Neural progenitor cell (in vitro differentiated cells): ENCODE measurements around the gene IDUA. TPM values are rescaled to one million over a fixed set of nuclear protein-coding genes. Genes with fewer than 3 reads are reported as not detected.
"Not testable (repeated sequence)": the region's sequence is repeated elsewhere in the genome, so short reads cannot be mapped to it uniquely, and the experiment has no call there.

Experiments used
- DNase-seq: peaks from one replicate; pipeline ENCODE4 v3.0.0-alpha.2; 2016; ENCODE audit warnings: low spot score
- H2AFZ ChIP-seq: fragments of 200-600 bp; sonication (generic); replicated peaks from 2 replicates; pipeline ENCODE4 v1.6.1; 2016; ENCODE audit warnings: antibody characterized with exemption
- H3F3A ChIP-seq: fragments of 200-600 bp; sonication (generic); 2 replicates; pipeline ENCODE4 v1.6.1; 2016; ENCODE audit warnings: antibody characterized with exemption, low read depth
- H3K27ac ChIP-seq: fragments of 200-600 bp; sonication (generic); 2 replicates; pipeline ENCODE4 v1.5.1; 2016; ENCODE audit warnings: mild to moderate bottlenecking
- H3K27me3 ChIP-seq: fragments of 200-600 bp; sonication (generic); 2 replicates; pipeline ENCODE4 v1.6.1; 2016; ENCODE audit warnings: mild to moderate bottlenecking, moderate library complexity
- H3K36me3 ChIP-seq: fragments of 200-600 bp; sonication (generic); 2 replicates; pipeline ENCODE4 v1.5.1; 2016
- H3K4me1 ChIP-seq: fragments of 200-600 bp; sonication (generic); 2 replicates; pipeline ENCODE4 v1.6.1; 2016; ENCODE audit warnings: mixed run types
- H3K4me2 ChIP-seq: fragments of 200-600 bp; sonication (generic); 2 replicates; pipeline ENCODE4 v1.6.1; 2016
- H3K4me3 ChIP-seq: fragments of 200-600 bp; sonication (generic); 2 replicates; pipeline ENCODE4 v1.5.1; 2016
- H3K79me2 ChIP-seq: fragments of 200-600 bp; sonication (generic); 2 replicates; pipeline ENCODE4 v1.6.1; 2016; ENCODE audit warnings: low read depth
- H3K9ac ChIP-seq: fragments of 200-600 bp; sonication (generic); 2 replicates; pipeline ENCODE4 v1.6.1; 2016
- H3K9me3 ChIP-seq: fragments of 200-600 bp; sonication (generic); 2 replicates; pipeline ENCODE4 v1.5.1; 2016; ENCODE audit warnings: low read depth
- H4K20me1 ChIP-seq: fragments of 200-600 bp; sonication (generic); 2 replicates; pipeline ENCODE4 v1.6.1; 2016; ENCODE audit warnings: low read depth
- H3K27ac Mint-ChIP-seq: 3 replicates; pipeline ENCODE4 v1.8.0; 2021; ENCODE audit warnings: mixed read lengths
- H3K27me3 Mint-ChIP-seq: 2 replicates; pipeline ENCODE4 v1.8.0; 2022; ENCODE audit warnings: low read depth, mild to moderate bottlenecking, inconsistent platforms, moderate library complexity, mixed read lengths; ENCODE audit not compliant: insufficient read depth
- H3K36me3 Mint-ChIP-seq: 3 replicates; pipeline ENCODE4 v1.8.0; 2021; ENCODE audit warnings: mixed read lengths
- H3K4me1 Mint-ChIP-seq: 3 replicates; pipeline ENCODE4 v1.8.0; 2021; ENCODE audit warnings: mixed read lengths
- H3K4me3 Mint-ChIP-seq: 3 replicates; pipeline ENCODE4 v1.8.0; 2021; ENCODE audit warnings: mild to moderate bottlenecking, moderate library complexity, mixed read lengths
- H3K9me3 Mint-ChIP-seq: 3 replicates; pipeline ENCODE4 v1.8.0; 2020; ENCODE audit warnings: mixed read lengths
- CTCF ChIP-seq: fragments of 200-600 bp; sonication (generic); IDR thresholded peaks from 2 replicates; pipeline ENCODE4 v1.5.1; 2017; ENCODE audit warnings: antibody characterized with exemption, mild to moderate bottlenecking
- EZH2 ChIP-seq: fragments of 200-600 bp; sonication (generic); IDR thresholded peaks from 2 replicates; pipeline ENCODE4 v1.6.1; 2017; ENCODE audit warnings: antibody characterized with exemption, mild to moderate bottlenecking, moderate library complexity
- EZH2phosphoT487 ChIP-seq: fragments of 200-600 bp; sonication (generic); IDR thresholded peaks from 2 replicates; pipeline ENCODE4 v1.6.1; 2017; ENCODE audit warnings: antibody characterized with exemption
- total RNA-seq: library from RNA; depleted of rRNA; stranded (reverse); fragments of >200 nt; gene quantifications from 2 replicates; pipeline ENCODE4 v1.2.3, GENCODE V29; 2015; ENCODE audit warnings: low replicate concordance

The IDUA gene
- total RNA-seq, 1 donor from 2014 or later = 0.47 TPM

- H3K9me3 Mint-ChIP-seq = peaks cover 6% of the 10 kb centered on the region
- no peaks in the 10 kb centered on the region for H3F3A ChIP-seq
- H3K4me2 ChIP-seq = no peak overlapping the region
- no peak overlapping the region for H3K27ac Mint-ChIP-seq
- no peak overlapping the region for H2AFZ ChIP-seq
- no peak overlapping the region for H3K4me3 ChIP-seq
- H3K4me1 Mint-ChIP-seq = peaks cover 37% of the 10 kb centered on the region
- no peaks in the 10 kb centered on the region for H3K36me3 Mint-ChIP-seq
- H3K4me3 Mint-ChIP-seq = no peak overlapping the region
- H3K79me2 ChIP-seq = no peaks in the 10 kb centered on the region
- peak; percentile 3 for DNase-seq
- peaks cover 4% of the 10 kb centered on the region for H3K4me1 ChIP-seq
- H3K27me3 ChIP-seq = peaks cover 96% of the 10 kb centered on the region
- no peaks in the 10 kb centered on the region for H3K9me3 ChIP-seq
- no peak overlapping the region for H3K27ac ChIP-seq
- no peak overlapping the region for H3K9ac ChIP-seq
- TF ChIP-seq EZH2phosphoT487 (no peak), CTCF (no peak), EZH2 (no peak)
- H3K36me3 ChIP-seq = no peaks in the 10 kb centered on the region
- no peaks in the 10 kb centered on the region for H4K20me1 ChIP-seq
- H3K27me3 Mint-ChIP-seq = peaks cover 28% of the 10 kb centered on the region
These were observed 66.3 kb downstream of the IDUA start for GRCh38 chr4:1053080-1053661.

- not testable (repeated sequence) for H3K9me3 Mint-ChIP-seq
- peaks cover 95% of the 10 kb centered on the region for H3K27me3 ChIP-seq
- peaks cover 24% of the 10 kb centered on the region for H3K27me3 Mint-ChIP-seq
These were observed 67.0 kb downstream of the IDUA start for GRCh38 chr4:1053891-1054290.

More at GRCh38 chr4:1053891-1054290, 67.0 kb downstream of the IDUA start:
- not testable (repeated sequence) for H3K79me2 ChIP-seq, H3K4me1 ChIP-seq, H3K4me3 ChIP-seq, H2AFZ ChIP-seq, H3K27ac Mint-ChIP-seq, H3F3A ChIP-seq, H3K36me3 Mint-ChIP-seq, H3K4me3 Mint-ChIP-seq, H3K36me3 ChIP-seq, DNase-seq, H4K20me1 ChIP-seq, H3K4me2 ChIP-seq, H3K9ac ChIP-seq, H3K27ac ChIP-seq, H3K9me3 ChIP-seq
- peaks cover 39% of the 10 kb centered on the region for H3K4me1 Mint-ChIP-seq

Other genes with a start within 250 kb of the IDUA start
- gene CPLX1, start 160.9 kb upstream of the IDUA start, total RNA-seq = not detected in 2 replicates
- 27.6 and 75.9 TPM in 2 replicates for gene GAK, start 54.7 kb upstream of the IDUA start, total RNA-seq
- 4.4 and 10.1 TPM in 2 replicates for gene TMEM175, start 54.6 kb upstream of the IDUA start, total RNA-seq
- 5.1 and 16.0 TPM in 2 replicates for gene DGKQ, start 13.5 kb upstream of the IDUA start, total RNA-seq
- gene SLC26A1, start 6.4 kb downstream of the IDUA start, total RNA-seq = 0.19 TPM in 1 of 2 replicates, not detected in the other
- 9.6 and 27.4 TPM in 2 replicates for gene FGFRL1, start 24.6 kb downstream of the IDUA start, total RNA-seq
- 3.4 and 3.7 TPM in 2 replicates for gene RNF212, start 126.5 kb downstream of the IDUA start, total RNA-seq
- 2.1 and 9.0 TPM in 2 replicates for gene SPON2, start 185.5 kb downstream of the IDUA start, total RNA-seq